HepG2 (cell line): ENCODE data around the gene PHF21B. TPM values are rescaled to one million over a fixed set of nuclear protein-coding genes. Genes with fewer than 3 reads are reported as not detected.

ENCODE experiments used
- ATAC-seq: fragments of 200-7000 bp; cut with Tn5 transposase; 3 replicates; pipeline ENCODE4 v1.9.1; 2020; ENCODE audit warnings: mild to moderate bottlenecking, moderate library complexity
- BruUV-seq: library from RNA; stranded (reverse); fragments of 400-500 nt; replicated peaks from 2 replicates; lab custom pipeline; 2021; lab: Mats Ljungman, UMichigan
- CTCF ChIA-PET: fragments of 300-600 bp; formaldehyde crosslinking; extraction: SDS; loops from one replicate; lab custom pipeline; 2021; ENCODE audit warnings: low total read pairs, inconsistent platforms, low intra/inter-chr PET ratio; lab: Yijun Ruan, JAX
- POLR2A ChIA-PET: fragments of 350-600 bp; sonication (Branson Sonifier 250); formaldehyde crosslinking; loops from one replicate; lab custom pipeline; 2020; ENCODE audit warnings: antibody characterized with exemption, inconsistent platforms; lab: Yijun Ruan, JAX
- DNase-seq: peaks from one replicate; pipeline ENCODE4 v3.0.0-alpha.2; 2015; ENCODE audit warnings: low spot score
- FAIRE-seq: peaks from 3 replicates; lab custom pipeline; 2011; peaks lifted over from hg19 to GRCh38; lab: Jason Lieb, UNC
- H2AFZ ChIP-seq: one replicate; pipeline ENCODE4 v1.6.1; 2011; ENCODE audit warnings: low read length, inconsistent platforms
- H3K27ac ChIP-seq: fragments of 300-600 bp; 3 replicates; pipeline ENCODE4 v1.8.0; 2011; ENCODE audit warnings: mixed run types, mild to moderate bottlenecking, mixed read lengths, low read length, inconsistent platforms; ENCODE audit not compliant: insufficient read depth; ENCODE audit errors: extremely low read length
- H3K27me3 ChIP-seq, 2 experiments: fragments of 200-600 bp in 1 of 2; 2 replicates in 1 of 2; 3 replicates in 1 of 2; pipeline versions ENCODE4 v1.6.0 to v1.8.0; 2011; ENCODE audit warnings: low read length in 2 of 2, mild to moderate bottlenecking in 2 of 2, moderate library complexity in 2 of 2, inconsistent platforms in 1 of 2; ENCODE audit not compliant: insufficient read depth in 2 of 2, control insufficient read depth in 1 of 2
- H3K36me3 ChIP-seq, 2 experiments: fragments of 200-600 bp in 1 of 2; replicated peaks in 1 of 2; 2 replicates in 1 of 2; 3 replicates in 1 of 2; pipeline versions ENCODE4 v1.5.1 to v1.8.0; 2011; ENCODE audit warnings: low read length in 2 of 2, inconsistent platforms in 1 of 2; ENCODE audit not compliant: insufficient read depth in 2 of 2, control insufficient read depth in 1 of 2
- H3K4me1 ChIP-seq: 2 replicates; pipeline ENCODE4 v1.5.1; 2012; ENCODE audit warnings: low read length, inconsistent platforms; ENCODE audit not compliant: insufficient read depth
- H3K4me2 ChIP-seq: 2 replicates; pipeline ENCODE4 v1.6.0; 2011; ENCODE audit warnings: low read depth, low read length, inconsistent platforms
- H3K4me3 ChIP-seq, 3 experiments: fragments of 200-600 bp in 1 of 3; sonication (generic), shearing (Covaris generic) in 1 of 3; replicated peaks in 1 of 3; 2 replicates each; pipeline ENCODE4 v1.5.1; 2011 to 2016; ENCODE audit warnings: low read length in 3 of 3, inconsistent platforms in 2 of 3, low read depth in 2 of 3, mild to moderate bottlenecking in 2 of 3, control low read depth in 1 of 3, mixed read lengths in 1 of 3; ENCODE audit not compliant: insufficient read depth in 1 of 3
- H3K79me2 ChIP-seq: one replicate; pipeline ENCODE4 v1.6.1; 2011; ENCODE audit warnings: low read length, inconsistent platforms; ENCODE audit not compliant: insufficient read depth
- H3K9ac ChIP-seq: 2 replicates; pipeline ENCODE4 v1.6.0; 2011; ENCODE audit warnings: mild to moderate bottlenecking, low read depth, low read length, inconsistent platforms; ENCODE audit not compliant: insufficient read depth
- H3K9me3 ChIP-seq: 2 replicates; pipeline ENCODE4 v1.5.1; 2012; ENCODE audit warnings: mild to moderate bottlenecking, low read length
- H4K20me1 ChIP-seq: 2 replicates; pipeline ENCODE4 v1.6.0; 2011; ENCODE audit warnings: inconsistent platforms, mild to moderate bottlenecking, low read length, moderate library complexity; ENCODE audit not compliant: insufficient read depth
- ATF7 ChIP-seq, 2 experiments: fragments of 450-650 bp in 1 of 2; sonication (generic) in 1 of 2; formaldehyde crosslinking in 1 of 2; IDR thresholded peaks; 2 replicates each; pipeline versions ENCODE4 v1.4.0 to v1.6.1; 2016 to 2020; ENCODE audit warnings: antibody characterized with exemption in 1 of 2, mild to moderate bottlenecking in 1 of 2, missing genetic modification reagents in 1 of 2
- CREB1 ChIP-seq, 2 experiments: fragments of 450-650 bp in 1 of 2; IDR thresholded peaks; 2 replicates each; pipeline ENCODE4 v1.6.1; 2016 to 2017; ENCODE audit warnings: control low read depth in 1 of 2, mild to moderate bottlenecking in 1 of 2, missing compliant biosample characterization in 1 of 2, missing genetic modification characterization in 1 of 2
- IKZF4 ChIP-seq: sonication (generic); formaldehyde crosslinking; IDR thresholded peaks from 2 replicates; pipeline ENCODE4 v1.5.1; 2020; ENCODE audit warnings: borderline replicate concordance, mild to moderate bottlenecking, low read depth, missing genetic modification reagents; ENCODE audit errors: not compliant biosample characterization
- JDP2 ChIP-seq: sonication (generic); formaldehyde crosslinking; IDR thresholded peaks from 2 replicates; pipeline ENCODE4 v1.8.1; 2022; ENCODE audit warnings: missing genetic modification reagents, borderline replicate concordance
- ZBTB21 ChIP-seq: sonication (generic); formaldehyde crosslinking; IDR thresholded peaks from 2 replicates; pipeline ENCODE4 v1.4.0; 2020; ENCODE audit warnings: missing genetic modification reagents
- ZFP90 ChIP-seq: sonication (generic); formaldehyde crosslinking; IDR thresholded peaks from 2 replicates; pipeline ENCODE4 v1.8.0; 2022; ENCODE audit warnings: missing genetic modification reagents, mild to moderate bottlenecking, inconsistent platforms, borderline replicate concordance
- ZHX1 ChIP-seq: sonication (generic); formaldehyde crosslinking; IDR thresholded peaks from 2 replicates; pipeline ENCODE4 v1.8.1; 2022; ENCODE audit warnings: low read depth, mild to moderate bottlenecking, missing genetic modification reagents
- ZHX2 ChIP-seq, 2 experiments: sonication (generic) in 1 of 2; formaldehyde crosslinking in 1 of 2; IDR thresholded peaks; 2 replicates each; pipeline versions ENCODE4 v1.6.1 to v1.9.0; 2014 to 2022; ENCODE audit warnings: antibody characterized with exemption in 1 of 2, borderline replicate concordance in 1 of 2, inconsistent platforms in 1 of 2, low read depth in 1 of 2, missing genetic modification reagents in 1 of 2
- ZNF24 ChIP-seq: fragments of 450-650 bp; IDR thresholded peaks from 2 replicates; pipeline ENCODE4 v1.6.1; 2017; ENCODE audit warnings: antibody characterized with exemption, mild to moderate bottlenecking
- ZNF7 ChIP-seq: IDR thresholded peaks from 2 replicates; pipeline ENCODE4 v1.6.1; 2016; ENCODE audit warnings: missing biosample characterization, missing genetic modification reagents
- ZNF784 ChIP-seq: sonication (generic); formaldehyde crosslinking; IDR thresholded peaks from 2 replicates; pipeline ENCODE4 v1.5.1; 2020; ENCODE audit warnings: missing genetic modification reagents, mild to moderate bottlenecking, borderline replicate concordance
- ZNF792 ChIP-seq: IDR thresholded peaks from 2 replicates; pipeline ENCODE4 v1.6.1; 2016
- WGBS: methylation state at CpG from one replicate; pipeline ENCODE4 v1.1.6; 2017; ENCODE audit warnings: low lambda C conversion rate; 5-methylcytosine and 5-hydroxymethylcytosine counted together
- in situ Hi-C: cut with HindIII; loops from 2 replicates; pipeline ENCODE4 v1.10.0; 2017; ENCODE audit warnings: low pct_unique_long_range_greater_than_20kb; ENCODE audit not compliant: extremely low pct_ligation_motif_present
- intact Hi-C: fragments of 100-400 bp; cut with micrococcal nuclease; formaldehyde crosslinking; loops from one replicate; pipeline ENCODE4 v1.10.0; 2022; ENCODE audit not compliant: unreplicated experiment
- polyA plus RNA-seq, 8 experiments: library from polyadenylated mRNA; depleted of rRNA in 3 of 8; stranded (reverse) in 7 of 8; unstranded in 1 of 8; fragments of >200 nt; fragmentation: Illumina TruSeq in 4 of 8; extraction: Trizol in 4 of 8; gene quantifications; 2 replicates each; pipeline versions ENCODE4 v1.2.1 to v1.2.3, GENCODE V29; 2011 to 2016; ENCODE audit warnings: low read depth in 4 of 8, missing spikeins in 1 of 8, mixed read lengths in 1 of 8; ENCODE audit not compliant: insufficient read depth in 1 of 8
- total RNA-seq, 5 experiments: library from RNA; depleted of rRNA; stranded (reverse); fragments of >200 nt; fragmentation: Illumina TruSeq; extraction: Trizol; gene quantifications; 2 replicates each; pipeline ENCODE4 v1.2.3, GENCODE V29; 2016; ENCODE audit warnings: low read depth in 1 of 5

PHF21B gene
- total and polyA plus RNA-seq, 2 of the 13 experiments (the other 11 are each of a cell fraction or from before 2014, with no cell fraction given) = not detected

- TF ChIP-seq ZBTB21 = no peak
Observed at GRCh38 chr22:44992166-44992565, 17.6 kb downstream of the PHF21B start (continued).

GRCh38 chr22:44991218-44991617, 18.6 kb downstream of the PHF21B start:
- Histone ChIP-seq H3K9me3 (no peaks in the 10 kb centered on the region), H3K4me3 (no peak overlapping the region), H3K4me2 (no peak overlapping the region), H3K27me3 (peaks cover 5 to 62% of the 10 kb centered on the region in 2 experiments; a peak in 4 of 5 replicates), H3K79me2 (no peaks in the 10 kb centered on the region), H3K4me1 (no peaks in the 10 kb centered on the region), H4K20me1 (peaks cover 3% of the 10 kb centered on the region; the same call in 1 of the 2 replicates), H2AFZ (no peak overlapping the region), H3K36me3 (no peaks in the 10 kb centered on the region), H3K27ac (no peak overlapping the region), H3K9ac (no peak overlapping the region)
- POLR2A ChIA-PET = no interaction called here
- CTCF ChIA-PET = no interaction called here
- 0% methylated on average over 1 of the region's 10 CpGs for WGBS
- DNase-seq = no peak
- no TSS peak for BruUV-seq
- FAIRE-seq = no peak
- ATAC-seq = no peak
- in situ Hi-C loops (no loop called here), intact Hi-C loops (no loop called here)
- TF ChIP-seq ZHX1 (CRISPR knock-in tag) (no peak), ZNF7 (CRISPR knock-in tag) (no peak), ZNF24 (no peak), ZFP90 (CRISPR knock-in tag) (no peak), JDP2 (no peak), IKZF4 (CRISPR knock-in tag) (no peak), CREB1 (IDR thresholded peaks at IDR 0.05) (peak; percentile 89), CREB1 (CRISPR knock-in tag; IDR thresholded peaks at IDR 0.05) (no peak), ZNF792 (CRISPR knock-in tag) (no peak), ZHX2 (IDR thresholded peaks at IDR 0.05; ENCODE audit: low read depth) (no peak), ZHX2 (CRISPR knock-in tag; IDR thresholded peaks at IDR 0.05; ENCODE audit: borderline replicate concordance) (no peak), ZNF784 (no peak), ATF7 (IDR thresholded peaks at IDR 0.05) (peak; percentile 67), ATF7 (CRISPR knock-in tag; IDR thresholded peaks at IDR 0.05) (no peak)
